Stimulated activated CD4-positive, alpha-beta T cell treated with anti-CD3 and anti-CD28 coated beads, TNF-alpha, amount 100 ng/mL, for 48 hours (primary cell): ENCODE results near the gene MAPK12.

Source experiments
- DNase-seq, 3 donors: peaks; one replicate each; pipeline ENCODE4 v3.0.0-alpha.2; 2020; ENCODE audit warnings: low read depth in 3 of 3

MAPK12 gene

DNA sequence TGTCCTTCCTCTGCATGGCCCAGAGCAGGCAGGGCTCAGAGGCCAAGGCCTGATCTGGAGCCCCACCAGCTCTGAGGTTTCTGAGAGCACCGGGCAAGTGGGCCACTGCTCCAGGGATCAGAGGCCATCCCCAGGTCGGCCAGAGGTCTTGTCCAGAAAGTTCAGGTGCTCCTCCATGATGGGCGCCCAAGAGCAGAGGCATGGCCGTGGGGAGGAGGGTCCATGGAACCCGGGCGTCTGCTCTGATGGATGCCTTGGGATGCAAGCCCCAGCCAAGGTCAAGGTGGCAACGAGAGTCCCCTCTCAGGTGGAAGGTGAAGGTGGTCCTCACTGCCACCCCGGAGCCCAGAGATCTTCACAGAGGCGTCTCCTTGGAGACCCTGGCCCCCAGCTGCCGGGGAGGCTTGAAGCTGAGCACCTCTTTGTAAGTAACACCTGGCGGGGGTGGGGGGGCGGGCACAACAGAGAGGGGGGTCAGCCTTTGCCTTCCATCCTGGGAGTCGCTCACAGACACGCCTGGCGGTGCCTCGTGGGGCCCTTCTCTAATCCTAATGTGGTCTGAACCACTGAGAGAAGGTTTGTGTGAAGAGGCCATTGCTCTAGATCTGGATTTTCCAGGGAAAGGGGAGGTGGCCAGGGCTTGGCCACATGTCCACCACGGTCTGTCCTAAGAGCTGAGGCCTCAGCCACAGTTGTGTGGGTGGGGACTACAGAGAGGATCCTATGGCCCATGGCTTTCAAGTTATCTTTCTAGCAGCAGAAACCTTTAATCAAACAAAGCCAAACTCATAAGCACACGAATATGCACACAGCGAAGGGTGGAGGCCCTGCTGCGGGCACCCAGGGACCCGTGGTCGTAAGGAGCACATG is 8.2 kb downstream of the MAPK12 start:
- no peak for DNase-seq

GRCh38 chr22:50252082-50253045 is 9.1 kb downstream of the MAPK12 start:
- no peak for DNase-seq

DNA sequence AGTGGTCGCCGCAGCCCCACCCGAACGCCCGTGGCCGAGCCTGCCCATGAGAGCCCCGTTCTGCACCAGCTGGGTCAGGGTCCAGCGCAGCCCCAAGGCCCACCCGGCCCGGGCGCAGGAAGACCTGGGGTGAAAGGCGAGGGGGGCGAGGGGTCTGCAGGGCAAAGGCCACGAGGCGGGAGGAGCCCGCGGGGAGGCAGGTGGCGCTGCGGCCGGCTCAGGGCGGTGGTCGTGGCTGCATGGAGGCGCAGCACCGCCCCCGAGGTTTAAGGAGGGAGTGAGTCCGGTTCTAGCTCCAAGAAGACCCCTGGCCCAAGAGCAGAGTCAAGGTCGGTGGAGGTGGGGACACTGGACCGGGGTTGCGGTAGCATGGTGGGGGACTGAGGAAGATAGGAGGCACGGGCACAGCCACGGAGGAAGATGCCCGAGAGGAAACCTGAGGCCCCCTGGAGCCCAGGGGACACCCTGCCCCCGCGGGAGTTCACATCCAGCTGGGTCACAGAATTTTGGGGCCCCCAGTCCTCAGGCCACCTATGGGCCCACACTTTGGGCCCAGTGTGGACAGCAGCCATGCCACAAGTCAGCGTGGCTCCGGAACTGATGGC is 9.9 kb downstream of the MAPK12 start:
- DNase-seq, result no peak

- peak in 2 of 3 donors; percentile 81 to 84 for DNase-seq
These were observed 10.7 kb downstream of the MAPK12 start, which contains the start of gene HDAC10 for GRCh38 chr22:50250555-50251476. TSS of gene HDAC10 (minus strand) at chr22:50251265. CDS start at chr22:50251032, 233 bp downstream.

DNA sequence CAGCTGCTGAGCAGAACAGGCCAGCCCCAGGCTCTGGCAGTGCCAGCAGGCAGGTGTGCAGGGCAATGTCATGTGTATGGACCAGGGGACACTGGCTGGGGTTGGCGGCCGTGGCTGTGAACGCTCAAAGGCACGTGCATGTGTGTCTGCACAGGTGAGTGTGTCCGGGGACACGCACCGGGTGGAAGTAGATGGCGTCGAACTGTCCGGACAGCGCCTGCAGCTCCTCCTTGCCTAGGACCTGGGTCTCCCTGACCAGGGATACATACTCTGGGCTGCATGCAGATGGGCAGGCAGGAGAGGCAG is 11.3 kb downstream of the MAPK12 start:
- DNase-seq, result no peak

DNA sequence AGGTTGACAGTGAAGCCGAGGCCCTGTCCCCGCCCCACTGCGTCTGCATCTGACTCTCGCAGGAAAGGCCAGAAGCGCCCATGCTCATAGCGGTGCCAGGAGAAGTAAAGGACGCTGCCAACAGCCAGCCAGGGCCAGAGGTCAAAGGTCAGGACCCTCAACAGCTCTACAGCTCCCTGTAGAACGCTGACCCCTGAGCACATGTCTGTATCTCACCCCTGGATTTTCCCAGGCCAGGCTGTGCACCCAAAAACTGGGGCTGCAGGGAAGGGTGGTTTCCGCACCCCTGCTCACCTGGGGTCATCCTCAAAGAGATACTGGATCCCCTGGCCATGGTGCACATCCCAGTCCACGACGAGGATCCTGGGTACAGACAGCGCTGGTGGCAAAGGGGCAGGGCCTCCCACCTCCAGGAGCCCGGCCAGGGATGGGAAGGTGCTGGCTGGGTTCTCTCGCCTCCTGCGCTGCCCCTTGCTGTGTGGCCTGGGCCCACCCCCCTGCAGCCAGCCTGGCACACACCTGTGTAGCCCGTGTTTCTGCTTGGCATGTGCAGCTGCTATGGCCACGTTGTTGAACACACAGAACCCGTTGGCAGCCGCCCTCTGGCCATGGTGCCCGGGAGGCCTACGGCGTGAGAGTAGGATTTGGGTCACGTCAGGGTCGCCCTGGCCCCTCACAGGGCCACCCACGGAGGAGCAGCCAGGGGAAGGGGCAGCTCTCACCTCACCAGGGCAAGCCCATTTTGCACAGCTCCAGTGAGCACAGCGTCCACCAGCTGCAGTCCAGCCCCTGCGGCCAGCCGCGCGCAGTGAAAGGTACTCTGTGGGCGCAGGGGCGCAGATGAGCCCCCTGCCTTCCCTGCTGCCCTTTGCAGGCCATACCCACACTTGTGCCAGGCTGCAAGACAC is 11.9 kb downstream of the MAPK12 start:
- DNase-seq, result no peak

DNA sequence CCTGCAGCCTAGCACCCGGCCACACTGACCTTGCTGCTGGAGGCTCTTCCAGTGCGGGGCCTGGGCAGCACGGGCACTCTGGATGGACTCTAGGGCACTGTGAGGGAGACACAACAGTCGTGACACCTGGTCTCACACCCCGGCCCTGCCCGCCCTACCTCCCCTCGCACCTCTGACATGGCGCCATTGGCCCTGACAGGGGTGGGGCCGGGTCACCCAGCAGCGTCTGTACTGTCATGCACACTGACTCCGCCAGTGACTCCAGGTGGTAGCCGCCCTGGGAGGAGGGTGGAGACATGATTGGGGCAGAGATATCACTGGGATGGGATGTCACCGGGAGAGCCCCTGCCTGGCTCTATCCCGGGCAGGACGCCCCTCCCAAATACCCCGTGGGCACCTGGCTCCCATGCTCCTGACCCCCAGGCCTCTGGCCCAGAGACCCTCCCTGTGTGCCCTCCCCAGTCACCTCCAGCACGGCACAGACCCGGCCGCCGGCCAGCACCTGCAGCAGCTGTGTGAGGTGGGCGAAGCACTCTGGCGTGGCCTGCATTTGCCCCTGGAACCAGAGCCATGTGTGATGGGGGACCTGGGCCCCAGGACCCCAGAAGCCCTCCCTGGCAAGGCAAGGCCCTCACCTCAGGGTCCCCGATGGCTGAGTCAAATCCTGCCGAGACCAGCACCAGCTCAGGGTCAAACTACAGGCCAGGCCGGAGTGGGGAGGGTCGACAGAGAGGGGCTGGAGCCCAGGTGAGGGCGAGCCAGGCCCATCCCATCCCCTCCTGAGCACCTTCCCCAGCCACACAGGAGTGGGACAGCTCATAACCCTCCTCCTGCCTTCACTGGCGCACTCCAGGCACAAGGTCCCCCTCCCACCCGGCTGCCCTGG is 13.0 kb downstream of the MAPK12 start:
- DNase-seq, result no peak

DNA sequence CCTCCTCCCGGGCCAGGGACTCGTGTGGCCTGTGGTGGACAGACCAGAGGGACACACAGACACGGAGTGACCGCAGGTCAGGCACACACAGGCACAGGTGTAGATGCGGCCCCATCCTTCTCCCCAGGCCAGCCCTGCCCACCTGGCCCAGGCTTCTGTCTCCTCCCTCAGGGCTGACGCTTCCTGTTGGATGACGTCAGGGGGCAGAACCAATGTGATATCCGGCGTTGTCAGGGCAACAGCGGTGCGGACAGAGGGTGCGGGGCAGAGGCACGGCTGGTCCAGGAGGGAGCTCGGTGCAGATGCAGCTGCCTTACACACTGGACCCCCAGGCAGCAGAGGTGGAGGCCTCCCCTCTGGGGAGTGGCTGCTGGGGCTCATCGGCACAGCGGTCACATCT is 13.7 kb downstream of the MAPK12 start:
- no peak for DNase-seq

DNA sequence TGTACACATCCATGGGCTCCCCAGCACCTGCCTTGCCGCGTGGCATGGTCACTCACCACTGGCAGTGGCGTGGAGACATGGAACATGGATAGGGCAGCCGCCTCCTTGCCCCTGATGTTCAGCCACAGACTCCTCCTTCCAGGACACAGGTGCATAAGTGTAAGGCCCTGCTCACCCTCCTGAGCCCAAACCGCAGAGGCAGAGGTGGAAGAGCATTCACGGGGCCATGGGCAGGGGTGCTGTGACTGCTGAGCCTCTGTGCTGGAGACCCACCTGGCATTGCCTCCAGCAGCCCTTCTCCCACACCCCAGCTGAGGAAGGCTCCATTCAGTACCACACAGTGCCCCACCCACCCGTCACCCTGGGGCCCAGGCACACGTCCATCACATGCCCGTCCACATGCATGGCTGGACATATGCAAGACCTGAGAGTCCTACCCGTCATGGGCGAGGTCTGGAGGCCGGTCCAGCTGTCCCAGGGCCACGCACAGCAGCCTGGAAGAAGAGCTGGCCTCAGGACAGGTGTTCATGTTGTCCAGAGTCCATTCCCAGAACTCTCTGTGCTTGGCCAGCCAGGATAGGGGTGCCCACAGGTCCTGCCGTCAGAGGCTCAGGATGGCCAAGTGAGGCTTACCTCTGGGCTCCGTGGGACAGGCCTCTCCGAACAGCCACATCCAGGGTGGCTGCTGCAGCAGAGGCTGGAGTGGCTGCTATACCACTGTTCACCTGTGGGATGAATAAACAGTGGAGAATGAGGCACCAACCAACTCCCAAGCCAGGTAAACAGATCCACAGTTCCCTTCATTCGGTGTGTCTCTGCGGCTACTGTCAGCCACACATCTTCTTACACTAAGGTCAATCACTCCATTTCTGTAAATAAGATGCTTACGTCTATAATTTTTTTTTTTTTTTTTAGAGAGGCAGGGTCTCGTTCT is 15.0 kb downstream of the MAPK12 start:
- DNase-seq, result no peak

DNA sequence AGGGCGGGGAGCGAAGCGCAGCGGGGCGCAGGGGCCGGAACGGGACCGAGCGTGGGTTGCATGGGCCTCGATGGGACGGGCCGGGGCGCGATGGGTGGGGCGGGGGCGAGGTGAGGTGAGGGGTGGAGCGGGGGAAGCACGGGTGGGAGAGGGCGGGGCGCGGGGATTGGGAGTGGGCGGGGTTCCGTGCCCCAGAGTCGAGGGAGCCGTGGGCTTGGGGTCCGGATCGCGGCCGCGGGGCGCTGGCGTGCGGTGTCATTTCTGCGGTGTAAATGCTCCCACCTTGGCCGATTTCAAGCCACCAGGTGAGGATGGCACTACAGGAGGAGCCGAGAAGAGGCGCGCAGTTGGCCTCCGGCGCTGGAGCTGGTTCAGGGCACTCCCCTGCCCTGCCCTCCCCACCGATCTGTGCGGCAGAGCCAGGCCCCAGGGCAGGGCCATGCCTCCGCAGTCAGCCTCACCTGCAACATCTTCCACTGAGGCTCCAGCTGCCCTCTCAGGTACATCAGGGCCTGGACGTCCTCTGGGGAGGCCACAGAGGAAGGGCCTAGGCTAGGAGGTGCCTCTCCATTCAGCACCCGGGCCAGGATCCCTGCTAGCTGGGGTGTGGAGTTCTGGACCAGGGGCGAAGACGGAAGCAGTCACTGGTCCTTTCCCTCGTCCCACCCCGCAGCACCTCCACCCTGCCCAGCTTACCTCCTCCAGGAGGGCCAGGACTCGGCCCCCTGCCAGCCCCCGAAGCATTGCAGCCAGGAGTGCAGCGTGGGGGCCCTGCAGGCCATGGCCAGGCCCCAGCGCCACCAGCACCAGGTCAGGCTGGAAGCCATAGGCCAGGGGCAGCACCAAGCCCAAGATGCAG is 16.0 kb downstream of the MAPK12 start:
- no peak for DNase-seq

- DNase-seq, result peak; percentile 86 to 94 (median 86)
These were observed 16.9 kb downstream of the MAPK12 start, which contains the start of gene TUBGCP6 for GRCh38 chr22:50244420-50245213. TSS of gene TUBGCP6 (minus strand) at chr22:50245023. CDS start at chr22:50244459, 564 bp downstream.

DNA sequence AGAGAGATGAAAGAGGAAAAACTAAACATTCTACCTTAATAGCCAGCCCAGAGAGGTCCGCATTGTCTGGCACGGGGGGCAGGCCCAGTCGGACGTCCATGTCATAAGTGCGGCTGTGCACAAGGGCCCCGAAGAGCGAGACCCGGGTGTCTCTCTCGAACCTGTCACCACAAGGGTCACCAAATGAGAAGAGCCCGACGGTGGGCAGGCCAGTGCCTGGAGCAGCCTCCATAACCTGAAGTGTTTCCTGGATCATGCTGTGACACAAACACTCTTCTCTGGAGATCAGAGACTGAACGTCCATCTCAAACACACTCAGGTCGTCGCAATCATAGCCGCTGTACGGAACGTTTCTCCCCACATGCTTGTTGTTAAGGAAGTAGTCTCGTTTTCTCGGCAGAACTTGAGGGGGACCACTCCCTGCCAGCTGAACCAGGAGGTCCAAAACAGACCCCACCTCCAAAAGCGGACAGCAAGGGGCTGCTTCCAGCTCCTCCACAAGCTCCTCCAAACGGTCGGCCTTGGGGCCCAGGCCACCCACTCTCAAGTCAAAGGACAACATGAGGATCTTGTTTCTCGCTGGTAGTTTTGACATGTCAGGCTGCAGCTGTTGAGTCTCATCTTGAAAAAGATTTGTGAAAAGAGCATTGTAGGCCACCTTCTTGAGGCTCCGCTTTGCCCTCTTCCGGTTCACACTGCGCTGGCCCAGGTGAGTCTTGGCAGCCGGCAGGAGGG is 17.6 kb downstream of the MAPK12 start:
- no peak for DNase-seq

- DNase-seq, result no peak
These were observed 19.0 kb downstream of the MAPK12 start for GRCh38 chr22:50242406-50242949.

GRCh38 chr22:50238755-50239154 is 22.7 kb downstream of the MAPK12 start:
- no peak for DNase-seq
